Hair follicular keratinocyte (primary cell): Measurements from ENCODE around the gene PRPF38A. TPM values are rescaled to one million over a fixed set of nuclear protein-coding genes. Genes with fewer than 3 reads are reported as not detected.

Experiments
- total RNA-seq: library from RNA; depleted of rRNA; stranded (reverse); fragments of >200 nt; gene quantifications from 2 replicates; pipeline ENCODE4 v1.2.3, GENCODE V29; 2015

PRPF38A gene, protein sequence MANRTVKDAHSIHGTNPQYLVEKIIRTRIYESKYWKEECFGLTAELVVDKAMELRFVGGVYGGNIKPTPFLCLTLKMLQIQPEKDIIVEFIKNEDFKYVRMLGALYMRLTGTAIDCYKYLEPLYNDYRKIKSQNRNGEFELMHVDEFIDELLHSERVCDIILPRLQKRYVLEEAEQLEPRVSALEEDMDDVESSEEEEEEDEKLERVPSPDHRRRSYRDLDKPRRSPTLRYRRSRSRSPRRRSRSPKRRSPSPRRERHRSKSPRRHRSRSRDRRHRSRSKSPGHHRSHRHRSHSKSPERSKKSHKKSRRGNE
- total RNA-seq: 5.2 and 14.8 TPM in 2 replicates

GRCh38 chr1:52404116-52404974 is at the start of gene PRPF38A, which contains the start of gene ORC1:
PRPF38A (plus strand) TSS chr1:52404602; CDS start chr1:52404750, 148 bp downstream.
ORC1 (minus strand) TSS chr1:52404423; CDS start chr1:52402223, 2,200 bp downstream.

GRCh38 chr1:52365746-52366516 is 38.5 kb upstream of the PRPF38A start, which contains the start of gene CC2D1B:
CC2D1B (minus strand) TSS chr1:52366205; CDS start chr1:52364620, 1,585 bp downstream.

Other genes with a start within 250 kb of the PRPF38A start
- 21.9 and 24.5 TPM in 2 replicates for gene CC2D1B, start 38.4 kb upstream of the PRPF38A start, total RNA-seq
- gene ORC1, start 179 bp upstream of the PRPF38A start, total RNA-seq: 3.4 and 12.3 TPM in 2 replicates
- 19.4 and 19.9 TPM in 2 replicates for gene TUT4, start 148.5 kb downstream of the PRPF38A start, total RNA-seq
- 6.1 and 7.7 TPM in 2 replicates for gene GPX7, start 197.8 kb downstream of the PRPF38A start, total RNA-seq
- not detected in 2 replicates for gene SHISAL2A, start 228.6 kb downstream of the PRPF38A start, total RNA-seq